ENCODE data around the gene PKP1.
A peak's percentile ranks its signal among the peaks of the same experiment; 100 is the strongest.

The PKP1 gene

DNA sequence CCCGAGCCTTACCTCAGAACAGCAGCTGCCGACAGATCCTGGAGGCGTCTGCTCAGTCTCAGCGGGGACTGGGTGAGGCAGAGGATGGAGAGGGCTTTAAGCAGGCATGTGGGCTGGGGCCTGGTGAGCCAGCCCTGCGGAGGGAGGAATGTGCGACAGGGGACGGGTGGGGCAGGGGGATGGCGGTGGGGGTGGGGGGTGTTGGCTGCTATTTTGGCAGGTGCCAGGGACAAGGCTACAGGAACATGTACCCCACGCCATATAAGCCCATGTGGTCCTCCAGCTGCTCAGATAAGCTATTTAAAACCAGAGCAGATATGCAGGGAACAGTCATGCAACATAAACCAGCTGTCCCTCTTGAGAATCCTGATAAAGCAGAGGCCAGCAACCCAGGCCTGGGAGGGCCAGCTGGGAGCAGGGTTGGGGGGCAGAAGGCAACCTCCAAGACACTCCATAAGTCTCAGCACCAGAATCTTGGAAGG lies 94.3 kb downstream of the PKP1 start, which contains the start of gene TNNT2:
Gene TNNT2 (minus strand): TSS at position 70 of the 482 bp plus-strand sequence. CDS start 4,426 bp downstream, outside the sequence.
- H3K27ac ChIP-seq (ENCODE audit: poor library complexity, severe bottlenecking): peak within 1 kb of the TSS; percentile 37
- DNase-seq (ENCODE audit: low spot score) (no peak), ATAC-seq (ENCODE audit: low read depth) (no peak)

DNA sequence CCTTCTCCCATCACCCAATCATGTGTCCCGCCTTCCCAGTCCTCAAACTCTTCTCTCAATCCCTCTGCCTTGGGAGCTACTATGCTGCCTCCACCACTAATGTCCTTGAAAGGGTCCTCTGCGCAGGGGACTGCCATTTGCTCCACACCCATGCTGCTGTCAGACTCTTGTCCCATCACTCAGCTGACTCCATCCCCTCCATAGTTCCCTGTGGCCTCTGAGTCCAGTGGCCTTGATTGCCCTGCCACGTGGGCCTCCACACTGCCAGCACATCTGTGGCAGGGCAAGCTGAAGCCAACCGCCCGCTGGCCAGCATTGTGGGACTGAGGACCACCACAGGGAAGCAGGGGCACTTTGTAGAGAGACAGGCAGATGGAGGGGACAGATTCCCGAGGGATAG lies 95.5 kb downstream of the PKP1 start:
- H3K9me3 ChIP-seq (ENCODE audit: severe bottlenecking): no peaks in the 10 kb centered on the region
- no peak overlapping the region for H3K27ac ChIP-seq (ENCODE audit: poor library complexity, severe bottlenecking)
- ATAC-seq (ENCODE audit: low read depth) (no peak), DNase-seq (ENCODE audit: low spot score) (no peak)
- H3K4me3 ChIP-seq (ENCODE audit: severe bottlenecking): no peak overlapping the region
- TF ChIP-seq, protein P1, sequence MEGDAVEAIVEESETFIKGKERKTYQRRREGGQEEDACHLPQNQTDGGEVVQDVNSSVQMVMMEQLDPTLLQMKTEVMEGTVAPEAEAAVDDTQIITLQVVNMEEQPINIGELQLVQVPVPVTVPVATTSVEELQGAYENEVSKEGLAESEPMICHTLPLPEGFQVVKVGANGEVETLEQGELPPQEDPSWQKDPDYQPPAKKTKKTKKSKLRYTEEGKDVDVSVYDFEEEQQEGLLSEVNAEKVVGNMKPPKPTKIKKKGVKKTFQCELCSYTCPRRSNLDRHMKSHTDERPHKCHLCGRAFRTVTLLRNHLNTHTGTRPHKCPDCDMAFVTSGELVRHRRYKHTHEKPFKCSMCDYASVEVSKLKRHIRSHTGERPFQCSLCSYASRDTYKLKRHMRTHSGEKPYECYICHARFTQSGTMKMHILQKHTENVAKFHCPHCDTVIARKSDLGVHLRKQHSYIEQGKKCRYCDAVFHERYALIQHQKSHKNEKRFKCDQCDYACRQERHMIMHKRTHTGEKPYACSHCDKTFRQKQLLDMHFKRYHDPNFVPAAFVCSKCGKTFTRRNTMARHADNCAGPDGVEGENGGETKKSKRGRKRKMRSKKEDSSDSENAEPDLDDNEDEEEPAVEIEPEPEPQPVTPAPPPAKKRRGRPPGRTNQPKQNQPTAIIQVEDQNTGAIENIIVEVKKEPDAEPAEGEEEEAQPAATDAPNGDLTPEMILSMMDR (IDR thresholded peaks at IDR 0.05; ENCODE audit: poor library complexity, severe bottlenecking): no peak
- H3K36me3 ChIP-seq (ENCODE audit: low read depth): peaks cover 12% of the 10 kb centered on the region
- peaks cover 5% of the 10 kb centered on the region for H3K4me1 ChIP-seq (ENCODE audit: insufficient read depth, poor library complexity, severe bottlenecking)
- H3K27me3 ChIP-seq (ENCODE audit: insufficient read depth, poor library complexity, severe bottlenecking): peaks cover 5% of the 10 kb centered on the region

More for the DNA sequence above, 94.3 kb downstream of the PKP1 start, which contains the start of gene TNNT2:
- TF ChIP-seq, protein P1 (IDR thresholded peaks at IDR 0.05; ENCODE audit: poor library complexity, severe bottlenecking): no peak
- H3K9me3 ChIP-seq (ENCODE audit: severe bottlenecking): no peaks in the 10 kb centered on the region
- peaks cover 3% of the 10 kb centered on the region for H3K4me1 ChIP-seq (ENCODE audit: insufficient read depth, poor library complexity, severe bottlenecking)
- peaks cover 3% of the 10 kb centered on the region; the same call in 1 of the 2 replicates for H3K36me3 ChIP-seq (ENCODE audit: low read depth)
- H3K27me3 ChIP-seq (ENCODE audit: insufficient read depth, poor library complexity, severe bottlenecking): peaks cover 6% of the 10 kb centered on the region
- no peak within 1 kb of the TSS for H3K4me3 ChIP-seq (ENCODE audit: severe bottlenecking)

DNA sequence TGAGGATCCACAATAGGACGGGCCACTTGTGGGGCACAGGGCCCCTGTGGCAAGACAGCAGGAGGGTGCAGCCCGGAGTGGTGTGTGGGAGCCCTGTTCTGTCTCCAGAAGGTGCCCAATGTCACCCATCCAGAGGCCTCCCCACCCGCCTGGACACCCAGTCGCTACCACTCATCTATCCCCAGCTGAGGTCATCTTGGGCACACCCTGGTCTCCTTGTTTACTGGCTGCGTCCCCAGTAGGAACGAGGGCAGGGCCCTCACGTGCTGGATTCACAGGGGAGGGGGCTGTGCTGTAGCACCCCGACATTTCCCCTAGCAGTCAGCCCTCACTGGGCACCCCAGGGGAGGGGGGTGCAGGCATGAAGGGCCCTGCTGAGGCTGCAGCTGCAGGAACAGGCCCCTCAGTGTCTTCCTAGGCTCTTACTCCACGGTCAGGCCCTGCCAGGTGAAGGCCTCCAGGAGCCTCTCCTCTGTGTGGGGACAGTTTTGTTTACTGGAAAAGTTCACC lies 96.5 kb downstream of the PKP1 start:
- Histone ChIP-seq H3K27ac (ENCODE audit: poor library complexity, severe bottlenecking) (no peak overlapping the region), H3K4me3 (ENCODE audit: severe bottlenecking) (no peak overlapping the region), H3K9me3 (ENCODE audit: severe bottlenecking) (no peaks in the 10 kb centered on the region), H3K36me3 (ENCODE audit: low read depth) (peaks cover 22% of the 10 kb centered on the region), H3K4me1 (ENCODE audit: insufficient read depth, poor library complexity, severe bottlenecking) (peaks cover 13% of the 10 kb centered on the region), H3K27me3 (ENCODE audit: insufficient read depth, poor library complexity, severe bottlenecking) (no peaks in the 10 kb centered on the region)
- TF ChIP-seq, protein P1 (IDR thresholded peaks at IDR 0.05; ENCODE audit: poor library complexity, severe bottlenecking): no peak
- DNase-seq (ENCODE audit: low spot score) (no peak), ATAC-seq (ENCODE audit: low read depth) (no peak)

DNA sequence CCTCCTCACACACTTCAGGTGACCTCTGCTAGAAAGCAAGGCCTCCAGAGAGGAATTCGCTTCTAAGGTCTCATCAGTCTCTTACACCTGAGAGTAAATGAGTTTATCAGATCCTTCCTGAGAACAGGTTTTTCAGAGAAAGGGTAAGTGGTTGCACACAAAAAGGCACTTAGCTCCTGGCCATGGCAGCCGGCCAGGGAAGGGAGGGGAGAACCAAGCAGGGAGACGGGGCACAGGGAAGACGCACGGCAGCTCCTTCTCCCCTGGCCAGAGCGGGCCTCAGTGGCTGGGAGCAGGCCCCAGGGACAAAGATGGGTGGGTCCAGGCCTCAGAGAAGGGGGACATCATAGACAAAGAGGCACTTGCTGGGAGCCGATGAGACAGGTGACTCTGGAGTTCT lies 97.8 kb downstream of the PKP1 start:
- Histone ChIP-seq H3K27me3 (ENCODE audit: insufficient read depth, poor library complexity, severe bottlenecking) (no peaks in the 10 kb centered on the region), H3K9me3 (ENCODE audit: severe bottlenecking) (no peaks in the 10 kb centered on the region), H3K4me3 (ENCODE audit: severe bottlenecking) (no peak overlapping the region), H3K4me1 (ENCODE audit: insufficient read depth, poor library complexity, severe bottlenecking) (peaks cover 15% of the 10 kb centered on the region), H3K27ac (ENCODE audit: poor library complexity, severe bottlenecking) (no peak overlapping the region), H3K36me3 (ENCODE audit: low read depth) (peaks cover 35% of the 10 kb centered on the region)
- ATAC-seq (ENCODE audit: low read depth) (no peak), DNase-seq (ENCODE audit: low spot score) (no peak)
- TF ChIP-seq, protein P1 (IDR thresholded peaks at IDR 0.05; ENCODE audit: poor library complexity, severe bottlenecking): no peak
